ENCODE measurements around the gene CELF1. TPM values are rescaled to one million over a fixed set of nuclear protein-coding genes. Genes with fewer than 3 reads are reported as not detected.

CELF1 gene
- total and polyA plus RNA-seq, 10 of the 15 experiments (the other 5 are each of a cell fraction or from before 2014, with no cell fraction given), result 35.3 to 128 (median 85.7) TPM

GRCh38 chr11:47534704-47535251 is 18.2 kb downstream of the CELF1 start (continued):
- TF ChIP-seq CTCF (IDR thresholded peaks at IDR 0.05 in 2 of 3, conservative IDR thresholded peaks at IDR 0.05 in 1 of 3; ENCODE audit: control insufficient read depth in 2 of 3, extremely low read depth in 1 of 3, insufficient read depth in 1 of 3, low read depth in 3 of 3, low read length in 3 of 3) (no peak), KDM1A (IDR thresholded peaks at IDR 0.05; ENCODE audit: borderline replicate concordance) (no peak), CHD1 (IDR thresholded peaks at IDR 0.05; ENCODE audit: low read depth, low read length) (no peak), SIN3A (IDR thresholded peaks at IDR 0.05; ENCODE audit: low read depth, low read length) (no peak), TCF7 (IDR thresholded peaks at IDR 0.05; ENCODE audit: borderline replicate concordance) (no peak)

DNA sequence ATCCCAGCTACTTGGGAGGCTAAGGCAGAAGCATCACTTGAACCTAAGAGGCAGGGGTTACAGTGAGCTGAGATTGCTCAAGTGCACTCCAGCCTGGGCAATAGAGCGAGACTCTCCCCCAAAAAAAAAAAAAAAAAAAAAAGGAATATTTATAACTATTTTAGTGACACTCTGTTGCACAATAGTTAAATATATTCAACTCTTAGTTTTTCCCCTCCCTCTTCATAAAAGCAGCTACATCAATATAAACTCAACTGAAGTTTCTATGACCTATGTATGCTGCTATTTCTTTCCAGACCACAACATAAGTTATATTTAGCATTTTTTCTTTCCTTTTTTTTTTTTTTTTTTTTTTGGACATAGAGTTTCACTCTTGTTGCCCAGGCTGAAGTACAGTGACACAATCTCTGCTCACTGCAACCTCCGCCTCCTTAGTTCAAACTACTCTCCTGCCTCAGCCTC is 19.2 kb downstream of the CELF1 start:
- Histone ChIP-seq H3K4me3 (no peak overlapping the region), H3K27ac (ENCODE audit: control insufficient read depth, insufficient read depth) (no peak overlapping the region), H3K79me2 (ENCODE audit: control insufficient read depth, insufficient read depth, low read length) (peaks cover 81% of the 10 kb centered on the region), H3K9me3 (replicated peaks; ENCODE audit: control insufficient read depth, insufficient read depth, low read length) (no peaks in the 10 kb centered on the region), H3K9ac (ENCODE audit: control insufficient read depth, insufficient read depth, low read length) (no peak overlapping the region), H3K4me1 (ENCODE audit: control insufficient read depth, insufficient read depth, low read length) (no peaks in the 10 kb centered on the region; the same call in 1 of the 2 replicates), H3K36me3 (ENCODE audit: control insufficient read depth in 2 of 2, insufficient read depth in 2 of 2, low read length in 1 of 2) (peaks cover 0 to 10% of the 10 kb centered on the region in 2 experiments), H2AFZ (ENCODE audit: control insufficient read depth, low read depth, low read length) (no peak overlapping the region), H3K4me2 (ENCODE audit: control insufficient read depth, insufficient read depth) (no peak overlapping the region), H3K27me3 (replicated peaks in 1 of 2; ENCODE audit: control insufficient read depth in 2 of 2, insufficient read depth in 2 of 2, low read length in 1 of 2) (no peaks in the 10 kb centered on the region), H4K20me1 (ENCODE audit: control insufficient read depth, insufficient read depth) (no peaks in the 10 kb centered on the region)
- ChIA-PET CTCF (interaction anchor here (0.6 to 2.6 kb wide), 3 partner anchors 12 to 18 kb away, joined by 6 to 9 read pairs (median 7); no protein-coding TSS in a partner anchor), SMC1A (ENCODE audit: uncharacterized antibody, unreplicated experiment) (interaction anchor here (0.8 to 6.1 kb wide), 4 partner anchors 9 to 35 kb away, joined by 3 to 42 read pairs (median 6); no protein-coding TSS in a partner anchor), RAD21 (ENCODE audit: unreplicated experiment) (interaction anchor here (0.6 kb wide), 1 partner anchor 18 kb away, joined by 3 read pairs; no protein-coding TSS in a partner anchor), POLR2A (interaction anchor here (0.5 to 3.9 kb wide), 7 partner anchors 8 to 299 kb away, joined by 3 to 16 read pairs (median 4); partner anchors contain the start of genes CELF1 and MTCH2)
- in situ Hi-C loops (cut with MboI) (no loop called here), intact Hi-C loops (cut with micrococcal nuclease; ENCODE audit: unreplicated experiment) (no loop called here)
- 100% methylated on average over 1 of the region's 2 CpGs for WGBS (ENCODE audit: insufficient coverage, insufficient replicate concordance, low lambda C conversion rate, missing lambda C conversion rate)
- DNase-seq (ENCODE audit: low read depth, low spot score) (no peak), FAIRE-seq (no peak), ATAC-seq (no peak)
- BruUV-seq (replicated peaks), result no TSS peak
- TF ChIP-seq NFIC (IDR thresholded peaks at IDR 0.05; ENCODE audit: low read depth, low read length) (no peak), PBX3 (IDR thresholded peaks at IDR 0.05; ENCODE audit: insufficient replicate concordance, low read depth, low read length) (no peak), KLF5 (IDR thresholded peaks at IDR 0.05; ENCODE audit: partially characterized antibody) (no peak), SMC3 (IDR thresholded peaks at IDR 0.05; ENCODE audit: borderline replicate concordance, low read length) (no peak), EGR1 (IDR thresholded peaks at IDR 0.05; ENCODE audit: borderline replicate concordance in 1 of 2, low read depth in 2 of 2, low read length in 2 of 2) (no peak), TARDBP (IDR thresholded peaks at IDR 0.05; ENCODE audit: borderline replicate concordance) (no peak), NKRF (conservative IDR thresholded peaks at IDR 0.05) (no peak), WRNIP1 (IDR thresholded peaks at IDR 0.05; ENCODE audit: borderline replicate concordance, low read depth, low read length) (no peak)
